Endothelial cell of umbilical vein (primary cell): ENCODE results near the gene DDX55. TPM values are rescaled to one million over a fixed set of nuclear protein-coding genes. Genes with fewer than 3 reads are reported as not detected.

Experiments used
- BruUV-seq: library from RNA; stranded (reverse); fragments of 400-500 nt; replicated peaks from 2 replicates; lab custom pipeline; 2021; lab: Mats Ljungman, UMichigan
- CTCF ChIA-PET: fragments of 300-600, 350-600 bp; sonication (Branson Sonifier 250); formaldehyde crosslinking; loops from one replicate; lab custom pipeline; 2021; ENCODE audit warnings: antibody characterized with exemption, inconsistent platforms; lab: Charles Lee
- POLR2A ChIA-PET: fragments of 300-600, 350-600 bp; sonication (Branson Sonifier 250); formaldehyde crosslinking; loops from one replicate; lab custom pipeline; 2021; ENCODE audit warnings: antibody characterized with exemption, inconsistent platforms; lab: Charles Lee
- DNase-seq: peaks from one replicate; pipeline ENCODE4 v3.0.0-alpha.2; 2011; ENCODE audit warnings: low read depth, low spot score
- FAIRE-seq: peaks from 2 replicates; lab custom pipeline; 2011; peaks lifted over from hg19 to GRCh38; lab: Jason Lieb, UNC
- H2AFZ ChIP-seq: 2 replicates; pipeline ENCODE4 v1.6.0; 2012; ENCODE audit warnings: low read depth, low read length, control low read depth, inconsistent platforms
- H3K27ac ChIP-seq: 2 replicates; pipeline ENCODE4 v1.5.1; 2011; ENCODE audit warnings: low read depth, mild to moderate bottlenecking, control low read depth, low read length, moderate library complexity; ENCODE audit not compliant: insufficient read depth
- H3K27me3 ChIP-seq, 2 experiments: 2 replicates each; pipeline versions ENCODE4 v1.6.0 to v1.6.1; 2011; ENCODE audit warnings: low read length in 2 of 2, mixed read lengths in 1 of 2; ENCODE audit not compliant: control insufficient read depth in 2 of 2, insufficient read depth in 2 of 2
- H3K36me3 ChIP-seq, 2 experiments: 2 replicates in 1 of 2; 3 replicates in 1 of 2; pipeline ENCODE4 v1.5.1; 2011; ENCODE audit warnings: low read length in 2 of 2, mild to moderate bottlenecking in 1 of 2, moderate library complexity in 1 of 2; ENCODE audit not compliant: control insufficient read depth in 2 of 2, insufficient read depth in 2 of 2; ENCODE audit errors: extremely low read depth in 1 of 2
- H3K4me1 ChIP-seq: 3 replicates; pipeline ENCODE4 v1.5.1; 2011; ENCODE audit warnings: mild to moderate bottlenecking, low read length; ENCODE audit not compliant: control insufficient read depth, insufficient read depth; ENCODE audit errors: extremely low read depth
- H3K4me2 ChIP-seq: 2 replicates; pipeline ENCODE4 v1.6.1; 2011; ENCODE audit warnings: low read length, control low read depth, mixed read lengths; ENCODE audit not compliant: insufficient read depth
- H3K4me3 ChIP-seq, 3 experiments: fragments of 200-600 bp in 1 of 3; sonication (generic), shearing (Covaris generic) in 1 of 3; replicated peaks in 1 of 3; 2 replicates each; pipeline ENCODE4 v1.5.1; 2011 to 2016; ENCODE audit warnings: control low read depth in 3 of 3, low read length in 3 of 3, mild to moderate bottlenecking in 2 of 3, inconsistent platforms in 1 of 3, low read depth in 1 of 3, moderate library complexity in 1 of 3; ENCODE audit not compliant: insufficient read depth in 1 of 3
- H3K79me2 ChIP-seq: 2 replicates; pipeline ENCODE4 v1.6.0; 2012; ENCODE audit warnings: low read length, inconsistent platforms; ENCODE audit not compliant: control insufficient read depth, insufficient read depth
- H3K9ac ChIP-seq: replicated peaks from 2 replicates; pipeline ENCODE3; 2011; ENCODE audit warnings: low read length, control low read depth; ENCODE audit not compliant: insufficient read depth; ENCODE audit errors: extremely low read depth
- H3K9me1 ChIP-seq: replicated peaks from 3 replicates; pipeline ENCODE4 v1.6.0; 2011; ENCODE audit warnings: mild to moderate bottlenecking, low read length; ENCODE audit not compliant: control insufficient read depth, insufficient read depth; ENCODE audit errors: extremely low read depth
- H3K9me3 ChIP-seq: replicated peaks from 2 replicates; pipeline ENCODE4 v1.5.1; 2012; ENCODE audit warnings: low read length, inconsistent platforms; ENCODE audit not compliant: control insufficient read depth, insufficient read depth
- H4K20me1 ChIP-seq: replicated peaks from 2 replicates; pipeline ENCODE3; 2011; ENCODE audit warnings: mild to moderate bottlenecking, low read length; ENCODE audit not compliant: control insufficient read depth, insufficient read depth; ENCODE audit errors: extremely low read depth
- CTCF ChIP-seq, 2 donors: IDR thresholded peaks; 1 replicate in 1 of 2; 2 replicates in 1 of 2; pipeline ENCODE4 v1.5.1; 2011; ENCODE audit warnings: low read length in 2 of 2, mild to moderate bottlenecking in 2 of 2, moderate library complexity in 2 of 2, control low read depth in 1 of 2, inconsistent platforms in 1 of 2, low read depth in 1 of 2; ENCODE audit not compliant: insufficient read depth in 1 of 2; ENCODE audit errors: extremely low read depth in 1 of 2
- EZH2 ChIP-seq: IDR thresholded peaks from 2 replicates; pipeline ENCODE4 v1.6.1; 2012; ENCODE audit warnings: borderline replicate concordance, low read depth, mild to moderate bottlenecking, moderate library complexity, low read length, inconsistent platforms; ENCODE audit not compliant: severe bottlenecking
- FOS ChIP-seq: IDR thresholded peaks from 2 replicates; pipeline ENCODE4 v1.6.1; 2011; ENCODE audit warnings: mild to moderate bottlenecking, low read length, moderate library complexity, borderline replicate concordance; ENCODE audit not compliant: insufficient read depth
- GATA2 ChIP-seq: IDR thresholded peaks from 2 replicates; pipeline ENCODE4 v1.7.0; 2011; ENCODE audit warnings: low read depth, mild to moderate bottlenecking, moderate library complexity, mixed read lengths, low read length; ENCODE audit not compliant: insufficient read length, insufficient read depth
- JUN ChIP-seq: IDR thresholded peaks from 2 replicates; pipeline ENCODE4 v1.6.1; 2011; ENCODE audit warnings: borderline replicate concordance, low read depth; ENCODE audit not compliant: insufficient read length, insufficient read depth
- MYC ChIP-seq: IDR thresholded peaks from one replicate; pipeline ENCODE4 v1.6.1; 2011; ENCODE audit warnings: mild to moderate bottlenecking, low read depth, low read length
- POLR2A ChIP-seq: IDR thresholded peaks from 2 replicates; pipeline ENCODE4 v1.6.1; 2012; ENCODE audit warnings: low read depth, mild to moderate bottlenecking, control low read depth, low read length
- POLR2AphosphoS5 ChIP-seq: IDR thresholded peaks from 2 replicates; pipeline ENCODE4 v1.6.1; 2012; ENCODE audit warnings: low read depth, mild to moderate bottlenecking, control low read depth, low read length, moderate library complexity; ENCODE audit not compliant: insufficient read depth
- dilution Hi-C: fragments of 300-500 bp; cut with MboI; formaldehyde crosslinking; loops from one replicate; pipeline ENCODE4 v1.15.0; 2019; ENCODE audit warnings: low sequenced_read_pairs; ENCODE audit not compliant: extremely low pct_ligation_motif_present
- intact Hi-C: fragments of 100-400 bp; cut with micrococcal nuclease; formaldehyde crosslinking; loops from one replicate; pipeline ENCODE4 v1.10.0; 2022
- polyA plus RNA-seq, 4 experiments: library from polyadenylated mRNA; depleted of rRNA in 3 of 4; stranded (reverse) in 3 of 4; unstranded in 1 of 4; fragments of >200 nt; gene quantifications; 2 replicates each; pipeline versions ENCODE4 v1.2.1 to v1.2.3, GENCODE V29; 2011 to 2012; ENCODE audit warnings: missing spikeins in 1 of 4
- total RNA-seq: library from RNA; stranded (reverse); gene quantifications from 2 replicates; pipeline ENCODE4 v1.2.3, GENCODE V29; 2021

DDX55 gene
- total and polyA plus RNA-seq, 2 donors (not counting 3 experiments of a cell fraction or from before 2014, with no cell fraction given): 17.8 to 25.9 TPM

GRCh38 chr12:123608182-123608581 lies 6.3 kb downstream of the DDX55 start:
- intact Hi-C loops (no loop called here), dilution Hi-C loops (loop anchor here (25.0 kb wide), 1 partner anchor 321 kb away; no protein-coding TSS in a partner anchor)
- Histone ChIP-seq H2AFZ (no peak overlapping the region), H3K9ac (no peak overlapping the region), H3K4me2 (no peak overlapping the region), H4K20me1 (no peaks in the 10 kb centered on the region), H3K4me3 (no peak overlapping the region), H3K9me3 (no peaks in the 10 kb centered on the region), H3K4me1 (no peaks in the 10 kb centered on the region), H3K79me2 (peaks cover 36% of the 10 kb centered on the region), H3K36me3 (peaks cover 28 to 37% of the 10 kb centered on the region in 2 experiments), H3K9me1 (no peaks in the 10 kb centered on the region), H3K27ac (no peak overlapping the region), H3K27me3 (no peaks in the 10 kb centered on the region)
- ChIA-PET CTCF (no interaction called here), POLR2A (no interaction called here)
- DNase-seq (no peak), FAIRE-seq (no peak)
- TF ChIP-seq FOS: no peak
- no peak for TF ChIP-seq EZH2
- TF ChIP-seq CTCF (IDR thresholded peaks at IDR 0.05; ENCODE audit: extremely low read depth in 1 of 2, insufficient read depth in 1 of 2, low read depth in 1 of 2, low read length in 2 of 2): no peak
- no peak for TF ChIP-seq POLR2A
- TF ChIP-seq POLR2AphosphoS5: no peak
- TF ChIP-seq MYC: no peak
- TF ChIP-seq JUN: no peak
- no peak for TF ChIP-seq GATA2
- BruUV-seq: no TSS peak
